ENCODE results near the gene SMIM9. TPM values are rescaled to one million over a fixed set of nuclear protein-coding genes. Genes with fewer than 3 reads are reported as not detected.
"Not testable (repeated sequence)": the region's sequence is repeated elsewhere in the genome, so short reads cannot be mapped to it uniquely, and the experiment has no call there.

The SMIM9 gene
- total RNA-seq, 4 donors from 2014 or later: not detected

DNA sequence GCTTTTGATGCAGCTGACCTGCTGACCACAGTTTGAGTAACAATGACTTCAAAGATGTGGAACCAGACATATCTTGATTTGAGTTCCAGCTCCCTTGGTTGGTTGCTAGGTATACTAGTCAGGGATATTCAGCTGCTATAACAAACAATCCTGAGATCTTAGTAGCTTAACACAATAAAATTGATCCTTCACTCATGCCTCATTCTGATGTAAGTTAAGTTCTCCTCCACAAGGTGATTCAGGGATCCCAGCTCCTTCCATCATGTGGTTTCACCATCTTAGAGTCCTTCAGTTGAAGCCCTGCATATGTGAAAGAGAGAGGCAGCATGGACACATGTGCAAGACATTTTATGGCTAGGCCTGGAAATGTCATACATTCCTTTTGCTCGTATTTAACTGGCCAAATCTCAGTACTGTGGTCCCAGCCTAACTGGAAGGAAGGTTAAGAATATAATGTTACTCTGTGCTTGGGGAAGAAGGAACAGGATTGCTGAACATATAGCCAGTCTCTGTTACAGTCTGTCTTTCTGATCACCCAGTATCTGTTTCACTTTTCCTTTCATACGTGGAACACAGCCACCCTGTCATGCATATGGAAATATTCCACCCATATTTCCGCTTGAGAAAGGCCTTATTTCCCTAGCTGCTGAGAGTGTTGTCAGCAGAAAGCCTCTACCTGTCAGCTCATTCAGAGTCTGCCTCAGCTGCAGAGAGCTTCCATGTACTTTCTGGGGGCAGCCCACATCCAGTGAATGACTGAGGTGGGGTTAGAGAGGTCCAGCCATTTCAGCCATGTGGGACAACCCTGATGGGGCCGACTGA, 7.1 kb downstream of the SMIM9 start:
- no peaks in the 10 kb centered on the region for H3K4me1 ChIP-seq
- H3K27ac ChIP-seq: peak overlapping the region; percentile 55 to 93 (median 68)
- no peaks in the 10 kb centered on the region for H3K36me3 ChIP-seq
- H3K9me3 ChIP-seq: no peaks in the 10 kb centered on the region
- DNase-seq: peak; percentile 37 to 53 (median 45)
- H3K27me3 ChIP-seq: no peaks in the 10 kb centered on the region
- no peak overlapping the region for H3K4me3 ChIP-seq
- TF ChIP-seq POLR2A (IDR thresholded peaks at IDR 0.05): no peak
- TF ChIP-seq, protein P1, sequence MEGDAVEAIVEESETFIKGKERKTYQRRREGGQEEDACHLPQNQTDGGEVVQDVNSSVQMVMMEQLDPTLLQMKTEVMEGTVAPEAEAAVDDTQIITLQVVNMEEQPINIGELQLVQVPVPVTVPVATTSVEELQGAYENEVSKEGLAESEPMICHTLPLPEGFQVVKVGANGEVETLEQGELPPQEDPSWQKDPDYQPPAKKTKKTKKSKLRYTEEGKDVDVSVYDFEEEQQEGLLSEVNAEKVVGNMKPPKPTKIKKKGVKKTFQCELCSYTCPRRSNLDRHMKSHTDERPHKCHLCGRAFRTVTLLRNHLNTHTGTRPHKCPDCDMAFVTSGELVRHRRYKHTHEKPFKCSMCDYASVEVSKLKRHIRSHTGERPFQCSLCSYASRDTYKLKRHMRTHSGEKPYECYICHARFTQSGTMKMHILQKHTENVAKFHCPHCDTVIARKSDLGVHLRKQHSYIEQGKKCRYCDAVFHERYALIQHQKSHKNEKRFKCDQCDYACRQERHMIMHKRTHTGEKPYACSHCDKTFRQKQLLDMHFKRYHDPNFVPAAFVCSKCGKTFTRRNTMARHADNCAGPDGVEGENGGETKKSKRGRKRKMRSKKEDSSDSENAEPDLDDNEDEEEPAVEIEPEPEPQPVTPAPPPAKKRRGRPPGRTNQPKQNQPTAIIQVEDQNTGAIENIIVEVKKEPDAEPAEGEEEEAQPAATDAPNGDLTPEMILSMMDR (IDR thresholded peaks at IDR 0.05): no peak

DNA sequence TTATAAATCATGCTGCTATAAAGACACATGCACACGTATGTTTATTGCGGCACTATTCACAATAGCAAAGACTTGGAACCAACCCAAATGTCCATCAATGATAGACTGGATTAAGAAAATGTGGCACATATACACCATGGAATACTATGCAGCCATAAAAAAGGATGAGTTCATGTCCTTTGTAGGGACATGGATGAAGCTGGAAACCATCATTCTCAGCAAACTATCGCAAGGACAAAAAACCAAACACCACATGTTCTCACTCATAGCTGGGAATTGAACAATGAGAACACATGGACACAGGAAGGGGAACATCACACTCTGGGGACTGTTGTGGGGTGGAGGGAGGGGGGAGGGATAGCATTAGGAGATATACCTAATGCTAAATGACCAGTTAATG, 8.9 kb downstream of the SMIM9 start:
- H3K4me3 ChIP-seq, DNase-seq, H3K36me3 ChIP-seq, H3K4me1 ChIP-seq, H3K27ac ChIP-seq, H3K9me3 ChIP-seq, H3K27me3 ChIP-seq: not testable (repeated sequence)

DNA sequence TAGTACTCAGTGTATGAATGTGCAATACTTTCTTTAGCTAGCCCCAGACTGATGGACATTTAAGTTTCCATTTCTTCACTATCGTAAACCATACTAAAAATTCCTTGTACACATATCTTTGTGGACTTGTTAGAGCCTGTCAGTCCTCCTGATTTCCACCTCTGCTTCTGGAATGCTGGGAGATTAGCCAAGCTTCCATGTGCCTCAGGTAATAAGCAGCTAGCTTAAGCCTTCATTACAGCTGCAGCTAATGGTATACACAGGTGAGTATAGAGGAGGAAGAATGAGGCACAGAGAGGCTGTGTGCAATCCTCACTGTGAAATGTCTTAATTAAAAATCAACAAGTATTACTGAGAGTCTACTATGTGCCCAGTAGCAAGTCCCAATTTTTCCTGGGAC, 9.8 kb downstream of the SMIM9 start:
- H3K4me3 ChIP-seq: no peak overlapping the region
- H3K27ac ChIP-seq: no peak overlapping the region
- TF ChIP-seq, protein P1 (IDR thresholded peaks at IDR 0.05): no peak
- no peak for TF ChIP-seq POLR2A (IDR thresholded peaks at IDR 0.05)
- no peak for DNase-seq
- H3K27me3 ChIP-seq: no peaks in the 10 kb centered on the region
- H3K9me3 ChIP-seq: no peaks in the 10 kb centered on the region
- H3K36me3 ChIP-seq: no peaks in the 10 kb centered on the region
- no peaks in the 10 kb centered on the region for H3K4me1 ChIP-seq

DNA sequence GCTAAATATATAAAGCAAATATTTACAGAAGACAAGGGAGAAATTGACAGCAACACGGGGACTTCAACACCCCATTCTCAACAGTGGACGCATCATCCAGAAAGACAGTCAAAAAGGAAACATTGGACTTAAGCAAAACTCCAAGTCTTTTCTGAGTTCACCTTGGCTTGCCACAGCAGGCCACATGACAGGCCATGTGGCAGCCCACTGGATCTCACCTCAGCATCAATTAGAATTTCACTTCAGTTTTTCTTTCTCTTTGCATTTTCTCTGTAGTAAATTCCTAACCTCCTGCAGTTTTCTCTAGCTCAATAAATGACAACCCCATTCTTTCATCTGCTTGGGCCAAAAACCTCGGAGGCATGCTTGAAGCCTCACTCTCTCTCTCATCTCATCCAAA, 12.4 kb downstream of the SMIM9 start:
- Histone ChIP-seq H3K27me3 (no peaks in the 10 kb centered on the region), H3K36me3 (no peaks in the 10 kb centered on the region), H3K9me3 (no peaks in the 10 kb centered on the region), H3K4me3 (no peak overlapping the region), H3K27ac (no peak overlapping the region), H3K4me1 (no peaks in the 10 kb centered on the region)
- no peak for TF ChIP-seq POLR2A (IDR thresholded peaks at IDR 0.05)
- TF ChIP-seq, protein P1 (IDR thresholded peaks at IDR 0.05): no peak
- DNase-seq: no peak

DNA sequence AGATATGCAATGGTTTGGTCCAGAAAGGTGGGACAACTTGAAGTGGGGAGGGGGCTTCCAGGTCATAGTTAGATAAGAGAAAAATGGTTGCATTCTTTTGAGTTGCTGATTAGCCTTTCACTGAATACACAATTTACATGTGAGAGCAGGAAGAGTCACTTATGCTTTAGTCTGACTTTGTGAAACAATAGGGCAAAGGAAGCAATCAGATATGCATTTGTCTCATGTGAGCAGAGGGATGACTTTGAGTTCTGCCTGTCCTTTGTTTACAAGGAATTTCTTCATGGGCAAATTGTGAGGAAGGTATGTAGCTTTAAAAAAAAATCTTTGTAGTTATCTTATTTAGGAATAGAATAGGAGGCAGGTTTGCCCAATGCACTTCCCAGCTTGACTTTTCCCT, 12.9 kb downstream of the SMIM9 start:
- Histone ChIP-seq H3K36me3 (no peaks in the 10 kb centered on the region), H3K4me1 (no peaks in the 10 kb centered on the region), H3K27ac (no peak overlapping the region), H3K9me3 (no peaks in the 10 kb centered on the region), H3K27me3 (no peaks in the 10 kb centered on the region), H3K4me3 (no peak overlapping the region)
- TF ChIP-seq, protein P1 (IDR thresholded peaks at IDR 0.05): no peak
- no peak for TF ChIP-seq POLR2A (IDR thresholded peaks at IDR 0.05)
- no peak for DNase-seq

DNA sequence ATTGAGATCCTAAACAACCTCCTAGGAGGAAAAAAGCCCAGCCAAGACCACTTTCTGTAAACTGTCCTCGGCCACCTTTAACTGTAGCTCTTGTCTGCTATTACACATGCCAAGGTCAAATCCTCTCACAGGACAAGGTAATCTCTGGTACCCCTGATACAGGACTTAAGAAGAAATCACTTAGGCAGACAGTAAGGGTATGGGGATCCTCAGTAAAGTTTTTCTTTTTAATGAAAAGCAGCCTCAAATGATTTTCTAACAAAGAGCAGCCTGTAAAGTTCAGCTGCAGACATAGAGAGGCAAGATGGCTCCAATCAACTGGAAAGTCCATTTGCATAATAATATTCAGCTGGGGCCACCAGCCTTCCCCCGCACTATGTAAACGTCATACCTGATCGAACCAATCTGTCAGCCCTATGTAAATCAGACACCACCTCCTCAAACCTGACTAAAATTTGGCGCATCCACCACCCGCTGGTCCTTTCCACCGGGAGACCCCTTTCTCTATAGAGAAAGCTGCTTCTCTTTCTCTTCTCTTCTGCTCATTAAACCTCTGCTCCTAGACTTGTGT, 14.6 kb downstream of the SMIM9 start:
- Histone ChIP-seq H3K27ac (peak overlapping the region in 1 of 4 donors; percentile 42), H3K27me3 (no peaks in the 10 kb centered on the region), H3K4me3 (no peak overlapping the region), H3K9me3 (no peaks in the 10 kb centered on the region), H3K4me1 (no peaks in the 10 kb centered on the region), H3K36me3 (no peaks in the 10 kb centered on the region)
- peak in 1 of 3 donors; percentile 33 for DNase-seq
- TF ChIP-seq, protein P1 (IDR thresholded peaks at IDR 0.05): no peak
- TF ChIP-seq POLR2A (IDR thresholded peaks at IDR 0.05): no peak
